ENCODE results near the gene DLK1.

DLK1 gene

DNA sequence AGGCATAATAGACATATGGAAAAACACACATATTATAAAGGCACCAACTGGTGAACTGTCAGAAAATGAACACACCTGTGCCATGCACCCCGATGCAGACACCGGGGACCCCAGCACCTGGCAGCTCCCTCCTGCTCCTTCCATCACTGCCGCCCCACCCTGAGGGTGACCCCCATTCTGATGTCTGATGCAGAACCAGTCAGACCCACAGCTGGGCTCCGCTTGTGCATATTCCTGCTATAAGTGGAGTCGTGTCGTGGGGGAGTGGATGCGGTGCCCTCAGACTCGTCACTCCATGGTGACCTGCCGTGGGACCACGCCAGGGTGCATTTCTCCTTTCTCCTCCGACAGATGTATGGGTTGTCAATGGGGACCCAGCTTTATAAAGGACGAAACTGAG, 53.6 kb downstream of the DLK1 start:
- no peak for DNase-seq

DNA sequence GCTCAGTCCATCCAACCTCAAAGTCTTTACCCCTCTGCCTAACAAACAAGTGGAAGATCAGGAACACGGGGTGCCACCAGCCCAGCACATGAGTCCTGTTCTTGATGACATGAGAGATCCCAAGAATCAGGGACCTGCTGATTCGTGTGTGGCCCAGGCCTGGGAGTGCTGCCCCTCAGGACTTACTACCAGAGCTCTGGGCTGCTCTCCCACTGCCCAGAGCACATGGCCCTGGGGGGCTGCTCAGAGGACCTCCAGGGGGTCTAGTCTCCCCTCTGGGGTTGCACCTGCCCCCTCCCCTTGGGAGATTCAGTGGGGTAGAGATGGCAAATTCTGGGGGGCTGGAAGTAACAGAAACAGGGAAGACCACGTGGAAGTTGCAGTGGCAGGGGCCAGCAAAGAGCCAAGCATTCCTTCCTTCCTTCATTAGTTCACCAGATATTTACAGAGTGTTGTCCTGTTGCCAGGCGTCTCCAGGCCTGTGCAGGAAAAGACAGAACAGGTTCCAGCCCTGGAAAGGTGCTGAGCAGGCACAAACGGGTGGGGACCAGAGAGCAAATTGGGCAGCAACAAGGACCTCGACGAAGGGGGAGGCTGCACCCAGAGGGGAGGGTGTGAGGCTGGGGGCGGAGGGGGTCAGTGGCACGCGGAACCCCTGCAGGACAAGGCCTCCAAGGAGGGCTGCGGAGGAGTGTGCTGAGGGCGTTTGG, 54.1 kb downstream of the DLK1 start:
- DNase-seq, result no peak

DNA sequence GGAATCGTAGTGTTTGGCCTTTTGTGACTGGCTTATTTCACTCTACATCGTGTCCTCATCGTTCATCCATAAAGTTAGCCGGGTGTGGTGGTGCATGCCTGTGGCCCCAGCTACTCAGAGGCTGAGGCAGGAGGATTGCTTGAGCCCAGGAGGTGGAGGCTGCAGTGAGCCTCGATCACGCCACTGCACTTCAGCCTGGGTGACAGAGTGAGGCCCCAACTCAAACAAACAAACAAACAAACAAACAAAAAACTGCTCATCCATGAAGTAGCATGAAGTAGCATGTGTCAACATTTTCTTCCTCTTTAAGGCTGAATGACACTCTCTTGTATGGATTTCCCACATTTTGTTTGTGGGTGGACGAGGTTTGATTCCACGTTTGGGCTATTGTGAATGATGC, 55.3 kb downstream of the DLK1 start:
- DNase-seq, result no peak

DNA sequence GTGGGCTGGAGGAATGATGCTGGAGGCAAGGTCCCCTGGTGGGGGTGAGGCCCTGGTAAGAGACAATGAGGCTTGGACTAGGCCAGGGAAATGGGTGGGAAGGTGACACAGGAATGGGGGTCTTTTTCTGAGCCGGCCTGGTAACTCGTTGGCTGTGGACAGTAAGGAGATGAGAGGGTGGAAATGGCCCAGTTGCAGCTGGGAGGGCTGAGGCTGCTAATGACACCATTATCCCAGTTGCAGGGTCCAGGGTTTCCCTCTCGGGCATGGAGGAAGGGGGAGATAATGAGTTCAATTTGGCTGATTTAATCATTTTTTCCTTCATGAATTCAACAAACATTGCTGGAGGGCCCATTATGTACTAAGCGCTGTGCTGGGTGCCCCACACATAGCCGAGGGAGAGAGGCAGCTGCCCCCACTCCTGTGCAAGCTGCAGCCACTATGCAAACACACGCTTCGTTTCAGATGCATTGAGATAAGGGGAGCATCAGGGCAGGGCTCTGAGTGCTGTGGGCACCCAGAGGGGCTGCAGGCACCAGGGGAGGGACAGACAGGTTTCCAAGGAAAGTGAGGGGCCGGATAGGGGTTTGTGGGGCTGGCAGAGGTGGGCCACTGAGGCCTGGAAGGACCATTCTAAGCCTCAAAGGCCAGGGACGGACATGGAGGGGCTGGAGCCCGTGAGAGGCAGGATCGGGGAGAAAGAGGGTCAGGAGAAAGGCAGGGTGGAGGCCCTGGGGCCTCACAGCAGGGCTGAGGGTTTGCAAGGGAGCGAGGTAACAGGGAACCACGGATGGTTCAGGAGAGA, 56.0 kb downstream of the DLK1 start:
- no peak for DNase-seq

DNA sequence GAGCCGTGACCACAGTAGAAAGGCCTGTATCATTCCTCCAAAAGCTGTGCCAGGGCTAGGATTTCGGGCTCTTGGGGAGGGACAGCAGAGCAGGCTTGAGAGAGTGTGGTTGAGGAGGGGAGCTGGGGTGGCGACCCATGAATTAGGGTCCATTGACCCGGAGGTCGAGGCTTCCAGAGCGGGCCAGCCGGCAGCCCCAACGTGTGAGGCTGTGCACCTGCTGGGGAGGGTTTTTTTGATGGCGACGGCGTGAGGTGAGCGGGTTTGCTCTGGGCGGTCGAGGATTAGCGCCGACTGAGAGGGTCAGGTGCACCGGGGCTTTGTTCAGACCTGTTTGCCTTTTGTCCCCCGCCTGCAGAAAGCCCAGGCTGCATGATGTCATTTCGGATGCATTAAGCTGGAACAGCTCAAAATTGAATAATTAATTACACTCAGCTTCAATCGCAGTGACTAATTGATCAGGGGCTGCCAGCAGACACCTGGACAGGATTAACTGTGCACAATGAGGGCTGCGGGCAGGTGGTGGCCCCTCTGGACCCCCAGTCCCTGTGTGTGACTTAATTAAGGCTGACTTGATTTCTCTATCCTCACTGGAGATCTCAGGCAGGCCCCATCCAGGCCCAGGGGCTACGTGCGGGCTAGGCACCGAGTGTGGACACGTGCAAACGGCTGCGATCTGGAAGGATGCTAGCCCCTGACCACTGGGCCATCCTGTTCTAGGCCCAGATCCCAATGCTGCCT, 57.1 kb downstream of the DLK1 start:
- peak; percentile 41 for DNase-seq

DNA sequence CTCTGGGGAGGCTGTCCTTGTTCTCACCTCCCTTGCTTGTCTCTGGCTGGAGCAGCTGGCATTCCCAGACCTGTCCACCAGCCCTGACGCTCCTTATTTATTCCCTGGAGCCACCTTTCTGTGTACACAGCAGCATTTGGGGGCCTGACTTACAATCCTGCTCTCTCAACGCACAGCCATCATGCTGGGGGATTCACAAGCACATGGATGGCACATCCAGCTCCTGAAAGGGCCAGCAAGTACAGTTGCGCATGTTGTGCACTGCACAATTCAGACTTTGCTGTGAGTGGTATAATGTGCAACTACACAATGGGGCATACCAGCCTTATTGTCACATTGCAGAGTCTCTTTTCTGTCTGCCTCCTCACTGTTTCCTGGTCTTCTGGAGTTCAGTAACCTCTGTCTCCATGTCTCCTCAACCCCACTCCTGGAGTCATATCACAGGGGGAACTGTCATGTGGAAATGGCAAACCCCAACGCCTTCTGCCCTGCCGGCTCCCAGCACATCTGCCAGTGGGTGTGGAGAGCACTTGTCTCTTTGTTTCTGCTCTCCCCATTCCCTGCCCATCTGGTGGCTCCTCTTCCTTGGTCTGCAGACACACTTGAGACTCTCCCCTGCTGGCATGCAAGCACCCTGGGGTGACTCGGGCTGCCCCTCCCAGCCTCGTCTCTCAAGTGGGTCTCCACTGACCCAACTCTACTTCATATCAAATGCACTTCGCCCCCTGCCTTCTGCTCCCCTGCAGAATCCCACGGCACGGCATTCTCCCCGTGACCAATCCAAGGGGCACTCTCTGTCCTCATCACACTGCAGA, 58.0 kb downstream of the DLK1 start:
- DNase-seq, result peak; percentile 61

DNA sequence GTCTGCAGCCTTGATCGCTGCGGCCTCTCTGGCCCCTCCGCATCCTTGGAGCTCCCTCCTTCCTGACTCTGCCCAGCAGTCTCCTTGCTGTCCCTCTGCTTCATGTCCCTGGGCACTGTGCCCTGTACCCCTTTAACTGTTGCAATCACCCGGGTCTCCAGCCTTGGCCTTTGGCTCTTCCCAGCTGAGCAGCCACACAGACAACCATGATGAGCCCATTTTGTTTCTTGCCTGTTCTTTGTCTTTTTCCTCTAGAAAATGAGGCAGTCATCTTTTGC, 58.6 kb downstream of the DLK1 start:
- DNase-seq, result no peak

DNA sequence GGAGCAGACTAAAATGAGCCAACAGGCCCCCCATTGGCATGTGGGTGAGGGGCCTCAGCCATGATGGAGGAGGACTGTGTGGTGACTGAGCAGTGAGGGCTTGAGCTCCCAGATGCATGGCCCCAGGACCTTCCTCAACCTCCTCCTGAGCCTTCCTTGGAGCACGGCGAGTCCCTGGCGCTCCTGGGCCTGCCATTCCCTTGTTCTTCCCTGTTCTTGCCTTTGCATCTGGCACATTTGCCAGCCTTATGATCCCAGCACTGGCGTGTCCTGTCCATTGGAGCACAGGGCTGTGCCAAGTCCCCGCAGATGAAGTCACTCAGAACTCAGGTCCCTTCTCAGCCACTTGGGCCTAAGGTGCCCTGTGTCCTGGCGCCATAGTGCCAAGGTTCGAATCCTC, 58.9 kb downstream of the DLK1 start:
- no peak for DNase-seq

DNA sequence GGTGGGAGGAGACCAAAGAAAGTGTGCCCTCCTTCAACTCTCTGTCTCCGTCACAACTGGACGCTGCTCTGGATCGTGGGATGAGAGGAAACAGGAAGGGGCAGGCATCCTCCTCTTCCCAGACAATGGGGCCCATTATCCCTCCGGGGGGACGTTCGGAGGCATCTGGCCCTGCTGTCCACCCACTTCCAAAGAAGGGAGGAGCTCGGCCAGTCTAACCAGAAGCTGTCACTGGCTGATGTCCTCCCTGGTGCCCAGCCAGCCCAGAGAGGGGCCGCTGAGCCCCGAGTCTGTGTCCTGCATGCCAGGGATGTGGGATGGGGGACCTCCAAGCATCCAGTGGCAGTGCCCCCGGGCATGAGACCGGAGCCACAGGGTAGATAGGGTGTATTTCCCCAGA, 59.4 kb downstream of the DLK1 start:
- DNase-seq, result no peak

DNA sequence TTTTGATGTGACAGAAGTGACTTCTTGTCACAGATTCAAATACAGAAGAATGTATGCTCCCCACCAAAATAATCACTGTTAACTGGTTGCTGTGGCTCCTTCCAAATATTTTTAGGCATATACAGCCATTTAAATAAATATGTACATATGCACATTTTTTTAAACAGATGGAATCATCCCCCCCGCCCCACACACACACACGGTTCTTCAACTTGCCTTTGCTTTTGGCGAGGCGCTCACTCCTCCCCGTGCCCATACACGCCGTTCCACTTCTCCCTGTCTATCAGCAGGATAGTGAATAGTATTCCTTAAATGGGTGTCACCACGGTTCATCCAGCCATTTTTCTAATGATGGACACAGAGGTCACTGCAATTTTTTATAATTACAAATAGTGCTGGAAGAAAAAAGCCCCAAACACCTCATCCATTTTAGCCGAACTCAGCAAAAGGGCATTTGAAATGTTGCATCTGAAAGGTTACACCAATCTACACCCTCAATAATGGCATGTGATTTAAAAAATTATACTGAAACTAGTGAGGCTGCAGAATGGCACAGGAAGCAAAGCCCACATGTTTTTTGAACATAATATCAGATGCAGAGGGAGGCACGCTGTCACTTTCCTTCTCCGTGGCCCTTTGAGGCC, 60.0 kb downstream of the DLK1 start:
- peak; percentile 86 for DNase-seq

DNA sequence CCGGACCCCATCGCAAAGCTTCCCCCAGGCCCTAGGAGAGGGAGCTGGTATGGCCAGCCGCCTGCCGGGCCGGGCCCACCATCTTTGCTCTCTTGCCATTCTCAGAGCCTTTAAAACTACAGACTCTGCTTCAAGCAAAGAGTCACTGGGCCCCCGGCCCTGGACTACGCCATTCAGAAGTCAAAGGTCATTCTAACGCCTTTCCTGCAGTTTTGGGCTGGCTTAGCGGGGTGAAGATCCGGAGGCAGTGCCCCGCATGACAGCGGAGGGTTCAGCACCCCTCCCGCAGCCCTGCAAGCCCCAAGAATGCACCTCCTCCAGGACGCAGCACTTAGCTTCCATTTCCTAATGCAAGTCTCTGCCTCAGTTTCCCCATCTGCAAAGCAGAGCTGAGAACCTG, 61.0 kb downstream of the DLK1 start:
- DNase-seq, result no peak
